ENCODE data around the gene CNNM4. TPM values are rescaled to one million over a fixed set of nuclear protein-coding genes. Genes with fewer than 3 reads are reported as not detected.

The CNNM4 gene
- polyA plus RNA-seq, 2 of the 4 experiments (the other 2 are of a cell fraction) = 8.8 to 11.2 TPM

- no peak for DNase-seq (ENCODE audit: low read depth in 1 of 2, low spot score in 1 of 2)
- Histone ChIP-seq H3K4me3 (no peak overlapping the region), H3K4me1 (no peaks in the 10 kb centered on the region), H3K4me2 (no peak overlapping the region), H3K27ac (no peak overlapping the region), H3K9me3 (no peaks in the 10 kb centered on the region)
- TF ChIP-seq CHD4 (IDR thresholded peaks at IDR 0.05; ENCODE audit: borderline replicate concordance) = no peak
- no peak for TF ChIP-seq MAX (IDR thresholded peaks at IDR 0.05)
- TF ChIP-seq NPAS2 (CRISPR knock-in tag; IDR thresholded peaks at IDR 0.05; ENCODE audit: borderline replicate concordance) = no peak
- TF ChIP-seq HEYL (CRISPR knock-in tag; IDR thresholded peaks at IDR 0.05) = no peak
- no peak for TF ChIP-seq BCL3 (IDR thresholded peaks at IDR 0.05)
- no peak for TF ChIP-seq JUN (IDR thresholded peaks at IDR 0.05)
- TF ChIP-seq ZSCAN20 (CRISPR knock-in tag; IDR thresholded peaks at IDR 0.05) = no peak
- TF ChIP-seq CEBPB (IDR thresholded peaks at IDR 0.05) = no peak
- no peak for FAIRE-seq
- WGBS (ENCODE audit: missing lambda C conversion rate) = 69% methylated on average over 7 of the region's 7 CpGs
- ATAC-seq = no peak; a peak in 1 of 6 replicates
- ChIA-PET CTCF (interaction anchor here (0.6 to 1.5 kb wide), 5 partner anchors 8 to 220 kb away, joined by 3 to 6 read pairs (median 3); partner anchors contain the start of gene CNNM4), POLR2A (no interaction called here)
Observed at GRCh38 chr2:96769814-96770213, 9.1 kb downstream of the CNNM4 start.

GRCh38 chr2:96770442-96771202 is 9.9 kb downstream of the CNNM4 start:
- no peaks in the 10 kb centered on the region for H3K9me3 ChIP-seq
- H3K27ac ChIP-seq = no peak overlapping the region
- ATAC-seq = no peak
- H3K4me1 ChIP-seq = peaks cover 3% of the 10 kb centered on the region; the same call in 1 of the 3 replicates
- no peak overlapping the region for H3K4me2 ChIP-seq
- FAIRE-seq = no peak
- no peak for TF ChIP-seq JUN (IDR thresholded peaks at IDR 0.05)
- TF ChIP-seq NR3C1 (IDR thresholded peaks at IDR 0.05) = no peak
- TF ChIP-seq NFE2L2 (conservative IDR thresholded peaks at IDR 0.05; ENCODE audit: low read length) = no peak
- POLR2A ChIA-PET = no interaction called here
- CTCF ChIA-PET = interaction anchor here (0.6 to 1.5 kb wide), 2 partner anchors 10 to 30 kb away, joined by 3 to 6 read pairs; no protein-coding TSS in a partner anchor
- 92% methylated on average over 25 of the region's 25 CpGs for WGBS (ENCODE audit: missing lambda C conversion rate)
- no peak overlapping the region for H3K4me3 ChIP-seq
- DNase-seq (ENCODE audit: low read depth in 1 of 2, low spot score in 1 of 2) = no peak

- ChIA-PET CTCF (no interaction called here), POLR2A (no interaction called here)
- no peaks in the 10 kb centered on the region for H3K9me3 ChIP-seq
- peak in 1 of 2 experiments; percentile 8; a peak in 2 of 6 replicates for ATAC-seq
- H3K4me3 ChIP-seq = no peak overlapping the region
- H3K4me2 ChIP-seq = no peak overlapping the region
- WGBS (ENCODE audit: missing lambda C conversion rate) = 95% methylated on average over 17 of the region's 20 CpGs
- no peak for DNase-seq (ENCODE audit: low read depth in 1 of 2, low spot score in 1 of 2)
- no peak overlapping the region for H3K27ac ChIP-seq
- H3K4me1 ChIP-seq = peaks cover 3% of the 10 kb centered on the region; the same call in 1 of the 3 replicates
- FAIRE-seq = no peak
- TF ChIP-seq CEBPB (IDR thresholded peaks at IDR 0.05) (no peak), MAX (IDR thresholded peaks at IDR 0.05) (no peak), BHLHE40 (IDR thresholded peaks at IDR 0.05; ENCODE audit: low read depth, low read length) (no peak), GATA3 (IDR thresholded peaks at IDR 0.05; ENCODE audit: borderline replicate concordance) (no peak), EHF (CRISPR knock-in tag; IDR thresholded peaks at IDR 0.05) (no peak), RAD21 (conservative IDR thresholded peaks at IDR 0.05 in 1 of 2, IDR thresholded peaks at IDR 0.05 in 1 of 2) (no peak), EHMT2 (IDR thresholded peaks at IDR 0.05; ENCODE audit: low read depth) (no peak), POLR2A (IDR thresholded peaks at IDR 0.05; ENCODE audit: low read length) (no peak), FOSL2 (IDR thresholded peaks at IDR 0.05) (no peak), FOSL2 (CRISPR knock-in tag; IDR thresholded peaks at IDR 0.05) (no peak), POLR2AphosphoS2 (conservative IDR thresholded peaks at IDR 0.05; ENCODE audit: low read length) (no peak), ZC3H11A (IDR thresholded peaks at IDR 0.05) (no peak), HOXB5 (CRISPR knock-in tag; IDR thresholded peaks at IDR 0.05) (no peak), CHD2 (IDR thresholded peaks at IDR 0.05; ENCODE audit: low read length, partially characterized antibody) (no peak)
Observed at GRCh38 chr2:96771796-96772618, 11.3 kb downstream of the CNNM4 start.

Measured in A549 (cell line).